Activated T-cell treated with anti-CD3 and anti-CD28 coated beads, Interleukin-2, amount 50 U/mL, for 24 hours (primary cell): ENCODE data around the gene INSIG1.
A peak's percentile ranks its signal among the peaks of the same experiment; 100 is the strongest.

Experiments
- DNase-seq: peaks from one replicate; pipeline ENCODE4 v3.0.0-alpha.2; 2020
- H3K27ac Mint-ChIP-seq: 2 replicates; pipeline ENCODE4 v1.8.0; 2020; ENCODE audit warnings: mild to moderate bottlenecking, mixed read lengths
- H3K27me3 Mint-ChIP-seq: 2 replicates; pipeline ENCODE4 v1.8.0; 2020; ENCODE audit warnings: mixed read lengths
- H3K36me3 Mint-ChIP-seq: 2 replicates; pipeline ENCODE4 v1.8.0; 2020; ENCODE audit warnings: low read depth, mixed read lengths
- H3K4me1 Mint-ChIP-seq: 2 replicates; pipeline ENCODE4 v1.8.0; 2020; ENCODE audit warnings: low read depth, mixed read lengths
- H3K4me3 Mint-ChIP-seq: 2 replicates; pipeline ENCODE4 v1.8.0; 2020; ENCODE audit warnings: mild to moderate bottlenecking, moderate library complexity, mixed read lengths
- H3K9me3 Mint-ChIP-seq: 2 replicates; pipeline ENCODE4 v1.8.0; 2020; ENCODE audit warnings: mixed read lengths

The INSIG1 gene

GRCh38 chr7:155287284-155287935 lies 10.3 kb upstream of the INSIG1 start:
- Mint-ChIP-seq H3K9me3 (no peaks in the 10 kb centered on the region), H3K27ac (no peak overlapping the region), H3K36me3 (no peaks in the 10 kb centered on the region), H3K4me1 (peaks cover 44% of the 10 kb centered on the region), H3K27me3 (peaks cover 5% of the 10 kb centered on the region), H3K4me3 (no peak overlapping the region)
- DNase-seq, result no peak

GRCh38 chr7:155288055-155288454 lies 9.6 kb upstream of the INSIG1 start:
- Mint-ChIP-seq H3K36me3 (no peaks in the 10 kb centered on the region), H3K9me3 (no peaks in the 10 kb centered on the region), H3K27me3 (peaks cover 5% of the 10 kb centered on the region), H3K4me3 (no peak overlapping the region), H3K4me1 (peaks cover 38% of the 10 kb centered on the region), H3K27ac (no peak overlapping the region)
- no peak for DNase-seq

- H3K36me3 Mint-ChIP-seq, result no peaks in the 10 kb centered on the region
- no peak overlapping the region for H3K4me3 Mint-ChIP-seq
- H3K9me3 Mint-ChIP-seq, result no peaks in the 10 kb centered on the region
- no peak for DNase-seq
- H3K27ac Mint-ChIP-seq, result no peak overlapping the region
- H3K4me1 Mint-ChIP-seq, result peaks cover 31% of the 10 kb centered on the region
- H3K27me3 Mint-ChIP-seq, result peaks cover 5% of the 10 kb centered on the region
Measured at GRCh38 chr7:155289107-155289506, 8.6 kb upstream of the INSIG1 start.

GRCh38 chr7:155289949-155290501 lies 7.7 kb upstream of the INSIG1 start:
- no peak for DNase-seq
- Mint-ChIP-seq H3K4me3 (no peak overlapping the region), H3K4me1 (peaks cover 31% of the 10 kb centered on the region), H3K36me3 (no peaks in the 10 kb centered on the region), H3K9me3 (no peaks in the 10 kb centered on the region), H3K27me3 (peaks cover under 1% of the 10 kb centered on the region), H3K27ac (no peak overlapping the region)

GRCh38 chr7:155291045-155291530 lies 6.6 kb upstream of the INSIG1 start:
- DNase-seq, result no peak
- Mint-ChIP-seq H3K9me3 (no peaks in the 10 kb centered on the region), H3K36me3 (no peaks in the 10 kb centered on the region), H3K4me3 (no peak overlapping the region), H3K4me1 (peaks cover 35% of the 10 kb centered on the region), H3K27ac (peak overlapping the region; percentile 68), H3K27me3 (no peaks in the 10 kb centered on the region)

GRCh38 chr7:155291729-155292128 lies 5.9 kb upstream of the INSIG1 start:
- Mint-ChIP-seq H3K9me3 (no peaks in the 10 kb centered on the region), H3K4me1 (peaks cover 35% of the 10 kb centered on the region), H3K4me3 (no peak overlapping the region), H3K36me3 (no peaks in the 10 kb centered on the region), H3K27ac (no peak overlapping the region), H3K27me3 (no peaks in the 10 kb centered on the region)
- DNase-seq, result no peak

- DNase-seq, result no peak
- peaks cover 30% of the 10 kb centered on the region for H3K4me1 Mint-ChIP-seq
- H3K4me3 Mint-ChIP-seq, result no peak overlapping the region
- no peak overlapping the region for H3K27ac Mint-ChIP-seq
- H3K9me3 Mint-ChIP-seq, result no peaks in the 10 kb centered on the region
- no peaks in the 10 kb centered on the region for H3K36me3 Mint-ChIP-seq
- no peaks in the 10 kb centered on the region for H3K27me3 Mint-ChIP-seq
Measured at GRCh38 chr7:155292680-155293226, 4.9 kb upstream of the INSIG1 start.

- H3K36me3 Mint-ChIP-seq, result peaks cover 3% of the 10 kb centered on the region
Measured at GRCh38 chr7:155293721-155294510, 3.8 kb upstream of the INSIG1 start.

GRCh38 chr7:155294511-155294778 lies 3.2 kb upstream of the INSIG1 start:
- no peak overlapping the region for H3K27ac Mint-ChIP-seq
- peaks cover 34% of the 10 kb centered on the region for H3K4me1 Mint-ChIP-seq
- H3K36me3 Mint-ChIP-seq, result peaks cover 8% of the 10 kb centered on the region
- H3K4me3 Mint-ChIP-seq, result no peak overlapping the region
- no peak for DNase-seq
- no peaks in the 10 kb centered on the region for H3K9me3 Mint-ChIP-seq
- no peaks in the 10 kb centered on the region for H3K27me3 Mint-ChIP-seq

More at GRCh38 chr7:155293721-155294510, 3.8 kb upstream of the INSIG1 start:
- H3K4me3 Mint-ChIP-seq, result no peak overlapping the region
- no peaks in the 10 kb centered on the region for H3K27me3 Mint-ChIP-seq
- peaks cover 31% of the 10 kb centered on the region for H3K4me1 Mint-ChIP-seq
- DNase-seq, result no peak
- no peak overlapping the region for H3K27ac Mint-ChIP-seq
- H3K9me3 Mint-ChIP-seq, result no peaks in the 10 kb centered on the region

GRCh38 chr7:155295511-155295910 lies 2.2 kb upstream of the INSIG1 start:
- peaks cover 43% of the 10 kb centered on the region for H3K4me1 Mint-ChIP-seq
- H3K27me3 Mint-ChIP-seq, result no peaks in the 10 kb centered on the region
- no peak overlapping the region for H3K4me3 Mint-ChIP-seq
- no peak for DNase-seq
- no peaks in the 10 kb centered on the region for H3K9me3 Mint-ChIP-seq
- no peak overlapping the region for H3K27ac Mint-ChIP-seq
- H3K36me3 Mint-ChIP-seq, result peaks cover 18% of the 10 kb centered on the region

- H3K4me3 Mint-ChIP-seq, result peak overlapping the region; percentile 81
- no peaks in the 10 kb centered on the region for H3K27me3 Mint-ChIP-seq
- no peaks in the 10 kb centered on the region for H3K9me3 Mint-ChIP-seq
- DNase-seq, result no peak
- H3K27ac Mint-ChIP-seq, result peak overlapping the region; percentile 95
- peaks cover 25% of the 10 kb centered on the region for H3K36me3 Mint-ChIP-seq
- H3K4me1 Mint-ChIP-seq, result peaks cover 45% of the 10 kb centered on the region
Measured at GRCh38 chr7:155296006-155296787, 1.5 kb upstream of the INSIG1 start.

GRCh38 chr7:155296788-155297516 lies 726 bp upstream of the INSIG1 start:
- no peaks in the 10 kb centered on the region for H3K27me3 Mint-ChIP-seq
- peak overlapping the region; percentile 81 for H3K4me3 Mint-ChIP-seq
- H3K36me3 Mint-ChIP-seq, result peaks cover 30% of the 10 kb centered on the region
- H3K4me1 Mint-ChIP-seq, result peaks cover 43% of the 10 kb centered on the region
- H3K9me3 Mint-ChIP-seq, result no peaks in the 10 kb centered on the region
- peak overlapping the region; percentile 95 for H3K27ac Mint-ChIP-seq
- peak; percentile 87 for DNase-seq

- peaks cover 43% of the 10 kb centered on the region for H3K36me3 Mint-ChIP-seq
Measured at GRCh38 chr7:155298288-155298833, 683 bp downstream of the INSIG1 start.

More at GRCh38 chr7:155298288-155298833, 683 bp downstream of the INSIG1 start:
- Mint-ChIP-seq H3K9me3 (no peaks in the 10 kb centered on the region), H3K4me1 (peaks cover 49% of the 10 kb centered on the region), H3K27ac (peak overlapping the region; percentile 98), H3K27me3 (no peaks in the 10 kb centered on the region), H3K4me3 (peak overlapping the region; percentile 90)
- no peak for DNase-seq
